Glutamatergic neuron (in vitro differentiated cells): ENCODE data around the gene CSNK2B. TPM values are rescaled to one million over a fixed set of nuclear protein-coding genes. Genes with fewer than 3 reads are reported as not detected.

Experiments
- DNase-seq: peaks from one replicate; pipeline ENCODE4 v3.0.0; 2022
- H3K27ac Mint-ChIP-seq: one replicate; pipeline ENCODE4 v1.8.0; 2020; ENCODE audit warnings: mild to moderate bottlenecking, mixed read lengths, inconsistent platforms; ENCODE audit not compliant: unreplicated experiment
- H3K27me3 Mint-ChIP-seq: one replicate; pipeline ENCODE4 v1.8.0; 2020; ENCODE audit warnings: mild to moderate bottlenecking, moderate library complexity, mixed read lengths, inconsistent platforms; ENCODE audit not compliant: unreplicated experiment
- H3K36me3 Mint-ChIP-seq: one replicate; pipeline ENCODE4 v1.8.0; 2020; ENCODE audit warnings: mild to moderate bottlenecking, mixed read lengths, inconsistent platforms; ENCODE audit not compliant: unreplicated experiment
- H3K4me1 Mint-ChIP-seq: one replicate; pipeline ENCODE4 v1.8.0; 2020; ENCODE audit warnings: mild to moderate bottlenecking, low read depth, mixed read lengths, inconsistent platforms; ENCODE audit not compliant: unreplicated experiment
- H3K4me3 Mint-ChIP-seq: one replicate; pipeline ENCODE4 v1.8.0; 2020; ENCODE audit warnings: mild to moderate bottlenecking, mixed read lengths, inconsistent platforms; ENCODE audit not compliant: unreplicated experiment
- H3K9me3 Mint-ChIP-seq: one replicate; pipeline ENCODE4 v1.8.0; 2020; ENCODE audit warnings: mild to moderate bottlenecking, moderate library complexity, mixed read lengths, inconsistent platforms; ENCODE audit not compliant: unreplicated experiment
- long read RNA-seq: library from polyadenylated mRNA; unstranded; transcript quantifications from one replicate; pipeline ENCODE4 v2.0.0, GENCODE V29; 2020; ENCODE audit not compliant: unreplicated experiment
- total RNA-seq: library from RNA; stranded (reverse); fragmentation: NEBNext Ultra II Directional; extraction: Animal tissue kit (Norgen Biotek cat#: 25700); gene quantifications from one replicate; pipeline ENCODE4 v1.2.1, GENCODE V29; 2021; ENCODE audit not compliant: unreplicated experiment
- TF ChIP-seq, protein P1 (sequence below): fragments of 200-600 bp; sonication (generic); IDR thresholded peaks from one replicate; pipeline ENCODE4 v1.5.0; 2021; ENCODE audit not compliant: partially characterized antibody, unreplicated experiment

The CSNK2B gene
- total RNA-seq, result 214 TPM
- long read RNA-seq, transcript CSNK2B-203 (7 exons, 948 nt), result major isoform, 158 of 169 reads
- long read RNA-seq, partial matches to known transcripts, result 1 of 169 reads
- long read RNA-seq, other reads (novel, unspliced or antisense), result 6 of 169 reads

DNA sequence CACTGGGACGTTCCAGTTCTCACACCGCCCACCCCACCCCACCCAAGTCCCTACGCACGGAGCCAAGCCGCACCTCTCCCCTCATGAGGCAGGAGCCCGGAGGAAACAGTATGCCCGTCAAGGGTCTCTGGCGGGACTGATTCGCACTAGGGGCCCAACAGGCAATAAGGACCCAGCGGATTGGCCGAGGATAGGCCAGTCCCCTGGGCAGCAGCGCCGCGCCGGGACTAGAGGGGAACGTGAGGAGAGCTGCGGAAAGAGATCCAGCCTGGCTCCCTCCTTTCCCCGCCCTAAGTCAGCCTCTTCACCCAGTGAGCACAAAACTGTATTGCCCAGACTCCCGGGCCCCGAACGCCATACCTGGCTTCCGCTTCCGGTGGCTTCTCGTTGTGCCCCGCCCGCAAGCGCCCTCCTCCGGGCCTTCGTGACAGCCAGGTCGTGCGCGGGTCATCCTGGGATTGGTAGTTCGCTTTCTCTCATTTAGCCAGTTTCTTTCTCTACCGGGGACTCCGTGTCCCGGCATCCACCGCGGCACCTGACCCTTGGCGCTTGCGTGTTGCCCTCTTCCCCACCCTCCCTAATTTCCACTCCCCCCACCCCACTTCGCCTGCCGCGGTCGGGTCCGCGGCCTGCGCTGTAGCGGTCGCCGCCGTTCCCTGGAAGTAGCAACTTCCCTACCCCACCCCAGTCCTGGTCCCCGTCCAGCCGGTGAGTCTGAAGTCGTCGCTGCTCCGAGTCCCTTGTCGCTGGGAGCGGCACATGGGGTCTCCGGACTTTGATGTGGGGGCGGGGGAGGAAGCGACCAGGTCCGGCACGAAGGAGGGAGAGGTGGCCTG is at the start of gene CSNK2B:
CSNK2B (plus strand) TSS at position 580 of the 836 bp plus-strand sequence. CDS start 752 bp downstream, outside the sequence.
- H3K4me3 Mint-ChIP-seq, result peak within 1 kb of the TSS; percentile 97
- TF ChIP-seq, protein P1, sequence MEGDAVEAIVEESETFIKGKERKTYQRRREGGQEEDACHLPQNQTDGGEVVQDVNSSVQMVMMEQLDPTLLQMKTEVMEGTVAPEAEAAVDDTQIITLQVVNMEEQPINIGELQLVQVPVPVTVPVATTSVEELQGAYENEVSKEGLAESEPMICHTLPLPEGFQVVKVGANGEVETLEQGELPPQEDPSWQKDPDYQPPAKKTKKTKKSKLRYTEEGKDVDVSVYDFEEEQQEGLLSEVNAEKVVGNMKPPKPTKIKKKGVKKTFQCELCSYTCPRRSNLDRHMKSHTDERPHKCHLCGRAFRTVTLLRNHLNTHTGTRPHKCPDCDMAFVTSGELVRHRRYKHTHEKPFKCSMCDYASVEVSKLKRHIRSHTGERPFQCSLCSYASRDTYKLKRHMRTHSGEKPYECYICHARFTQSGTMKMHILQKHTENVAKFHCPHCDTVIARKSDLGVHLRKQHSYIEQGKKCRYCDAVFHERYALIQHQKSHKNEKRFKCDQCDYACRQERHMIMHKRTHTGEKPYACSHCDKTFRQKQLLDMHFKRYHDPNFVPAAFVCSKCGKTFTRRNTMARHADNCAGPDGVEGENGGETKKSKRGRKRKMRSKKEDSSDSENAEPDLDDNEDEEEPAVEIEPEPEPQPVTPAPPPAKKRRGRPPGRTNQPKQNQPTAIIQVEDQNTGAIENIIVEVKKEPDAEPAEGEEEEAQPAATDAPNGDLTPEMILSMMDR, result no peak
- H3K27me3 Mint-ChIP-seq, result peaks cover 15% of the 10 kb centered on the region
- no peaks in the 10 kb centered on the region for H3K36me3 Mint-ChIP-seq
- H3K27ac Mint-ChIP-seq, result peak within 1 kb of the TSS; percentile 99
- peak; percentile 97 for DNase-seq
- peaks cover 11% of the 10 kb centered on the region for H3K9me3 Mint-ChIP-seq
- H3K4me1 Mint-ChIP-seq, result peaks cover 19% of the 10 kb centered on the region

DNA sequence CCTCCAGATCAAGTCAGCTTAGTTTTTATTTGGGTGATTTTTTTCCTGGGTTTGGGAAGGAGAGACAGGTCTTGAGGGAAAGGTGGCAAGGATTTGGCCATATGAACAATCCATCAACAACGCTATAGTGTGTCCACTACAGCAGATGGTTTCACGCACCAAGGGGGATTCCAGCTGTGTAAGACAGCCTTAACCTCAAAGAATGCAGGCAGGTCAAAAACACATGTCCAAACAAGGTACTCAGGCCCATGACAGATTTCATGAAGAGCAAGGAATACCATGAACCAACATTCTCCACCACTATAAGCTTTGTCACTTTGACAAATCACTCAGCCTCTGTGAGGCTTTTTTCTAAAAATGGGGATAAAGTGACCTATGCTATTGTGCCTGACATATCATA is 48.9 kb upstream of the CSNK2B start:
- H3K27me3 Mint-ChIP-seq, result peaks cover 6% of the 10 kb centered on the region
- TF ChIP-seq, protein P1, result no peak
- no peak for DNase-seq
- H3K9me3 Mint-ChIP-seq, result peaks cover 4% of the 10 kb centered on the region
- H3K4me1 Mint-ChIP-seq, result peaks cover 5% of the 10 kb centered on the region
- no peaks in the 10 kb centered on the region for H3K36me3 Mint-ChIP-seq
- H3K27ac Mint-ChIP-seq, result no peak overlapping the region
- peak overlapping the region; percentile 3 for H3K4me3 Mint-ChIP-seq

DNA sequence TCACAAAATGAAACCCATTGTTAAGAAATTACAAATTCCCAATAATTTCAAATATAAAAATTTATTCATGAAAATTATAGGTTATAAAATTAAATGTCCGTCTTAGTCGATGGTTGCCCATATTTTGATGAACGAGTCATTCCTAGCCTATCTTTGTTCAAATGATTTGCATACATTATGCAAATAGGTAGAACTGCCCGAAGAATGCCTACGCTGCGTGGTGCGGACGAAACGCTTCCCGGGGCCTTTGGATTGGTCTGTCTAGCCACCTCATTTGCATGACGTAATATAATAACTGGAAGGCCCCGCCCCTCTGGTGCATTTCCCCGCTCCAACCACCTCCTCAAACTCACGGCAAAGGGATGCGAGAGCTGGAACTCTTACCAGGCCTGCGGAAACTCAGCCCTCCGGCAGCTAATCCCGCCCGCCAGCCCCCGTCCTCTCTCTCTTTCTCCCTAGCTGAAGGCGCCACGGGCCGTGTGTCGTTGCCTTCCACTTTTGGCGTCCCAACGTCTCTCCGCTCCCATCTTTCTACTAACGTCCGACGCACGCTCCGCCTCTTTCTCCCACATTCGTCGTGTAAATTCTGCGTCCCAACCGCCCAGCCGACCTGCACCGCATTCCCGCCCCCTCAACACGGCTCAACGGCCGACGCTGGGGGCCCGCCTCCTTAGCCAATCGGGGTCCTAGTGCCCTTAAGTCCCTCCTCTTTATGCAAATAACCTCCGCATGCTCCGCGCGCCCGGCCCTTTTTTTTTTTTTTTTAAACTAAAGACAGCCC is 45.9 kb upstream of the CSNK2B start:
- H3K4me1 Mint-ChIP-seq, result peaks cover 20% of the 10 kb centered on the region
- peaks cover 6% of the 10 kb centered on the region for H3K27me3 Mint-ChIP-seq
- H3K4me3 Mint-ChIP-seq, result peak overlapping the region; percentile 95
- H3K9me3 Mint-ChIP-seq, result peaks cover 4% of the 10 kb centered on the region
- peak; percentile 89 for DNase-seq
- TF ChIP-seq, protein P1, result no peak
- peak overlapping the region; percentile 99 for H3K27ac Mint-ChIP-seq
- peaks cover 4% of the 10 kb centered on the region for H3K36me3 Mint-ChIP-seq

DNA sequence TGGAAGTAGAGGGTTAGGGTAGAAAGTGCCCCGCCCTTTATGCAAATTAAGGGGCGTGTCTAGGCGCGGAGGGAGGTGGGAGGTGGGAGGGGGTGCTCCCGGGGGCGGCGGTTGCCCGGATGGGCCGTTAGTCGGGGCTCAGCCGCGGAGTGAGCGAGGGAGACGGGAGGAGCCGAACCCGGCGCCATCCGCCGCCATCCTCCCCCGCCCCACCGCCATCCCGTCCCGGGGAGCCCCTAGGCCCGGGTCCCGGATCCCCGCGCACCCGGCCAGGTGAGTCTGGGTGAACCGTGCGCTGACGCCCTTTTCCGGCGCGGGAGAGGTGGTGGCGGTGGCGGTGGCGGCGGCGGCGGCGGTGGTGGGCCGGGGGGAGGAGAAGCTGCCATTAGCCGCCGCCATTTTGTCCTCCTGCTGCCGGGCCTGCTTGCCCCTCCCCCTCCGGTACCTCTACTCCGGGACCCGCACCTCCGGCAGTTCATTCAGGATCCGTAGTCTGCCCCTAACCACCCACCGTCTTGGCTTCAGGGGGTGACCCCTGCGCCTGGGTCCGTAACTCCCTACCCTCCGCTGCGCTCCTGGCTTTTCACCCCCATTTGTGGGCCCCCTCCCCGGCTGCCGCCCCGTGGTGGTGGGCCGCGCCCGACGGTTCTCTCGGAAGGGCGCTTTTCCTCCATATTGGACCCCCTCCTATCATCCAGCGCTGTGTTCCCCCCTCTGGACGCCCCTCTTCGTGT is 45.1 kb upstream of the CSNK2B start, which contains the start of gene PRRC2A:
PRRC2A (plus strand) TSS at position 130 of the 734 bp plus-strand sequence. CDS start 2,075 bp downstream, outside the sequence.
- TF ChIP-seq, protein P1, result no peak
- peak within 1 kb of the TSS; percentile 95 for H3K4me3 Mint-ChIP-seq
- peaks cover 6% of the 10 kb centered on the region for H3K27me3 Mint-ChIP-seq
- H3K9me3 Mint-ChIP-seq, result peaks cover 4% of the 10 kb centered on the region
- DNase-seq, result peak; percentile 96
- peaks cover 4% of the 10 kb centered on the region for H3K36me3 Mint-ChIP-seq
- H3K27ac Mint-ChIP-seq, result peak within 1 kb of the TSS; percentile 99
- peaks cover 20% of the 10 kb centered on the region for H3K4me1 Mint-ChIP-seq
